SK-N-SH (cell line): ENCODE measurements around the gene CDK5RAP1. TPM values are rescaled to one million over a fixed set of nuclear protein-coding genes. Genes with fewer than 3 reads are reported as not detected.

Source experiments
- CTCF ChIA-PET: fragments of 300-600, 350-600 bp; formaldehyde crosslinking; extraction: SDS; loops from one replicate; lab custom pipeline; 2021; lab: Yijun Ruan, JAX
- POLR2A ChIA-PET: fragments of 350-600 bp; sonication (Branson Sonifier 250); formaldehyde crosslinking; extraction: SDS; loops from one replicate; lab custom pipeline; 2020; ENCODE audit warnings: antibody characterized with exemption, inconsistent platforms; lab: Yijun Ruan, JAX
- DNase-seq: peaks from one replicate; pipeline ENCODE4 v3.0.0; 2012
- H2AFZ ChIP-seq: fragments of 200-600 bp; sonication (generic); 2 replicates; pipeline ENCODE4 v1.8.1; 2016; ENCODE audit warnings: antibody characterized with exemption, mild to moderate bottlenecking, low read depth
- H3F3A ChIP-seq: fragments of 200-600 bp; sonication (generic); replicated peaks from 2 replicates; pipeline ENCODE3; 2016; ENCODE audit warnings: antibody characterized with exemption, mild to moderate bottlenecking; ENCODE audit not compliant: insufficient read depth
- H3K27ac ChIP-seq, 2 experiments: fragments of 200-500 bp in 1 of 2; fragments of 200-600 bp in 1 of 2; sonication (Bioruptor generic) in 1 of 2; sonication (generic), shearing (Covaris generic) in 1 of 2; 2 replicates each; pipeline versions ENCODE4 v1.5.1 to v1.6.1; 2014 to 2016; ENCODE audit warnings: low read depth in 2 of 2, inconsistent platforms in 1 of 2, low read length in 1 of 2, mild to moderate bottlenecking in 1 of 2, mixed read lengths in 1 of 2
- H3K27me3 ChIP-seq: fragments of 200-600 bp; sonication (generic), shearing (Covaris generic); 2 replicates; pipeline ENCODE4 v1.6.1; 2016; ENCODE audit warnings: mixed run types; ENCODE audit not compliant: insufficient read depth
- H3K36me3 ChIP-seq, 2 experiments: fragments of 200-500 bp in 1 of 2; fragments of 200-600 bp in 1 of 2; sonication (Bioruptor generic) in 1 of 2; sonication (generic) in 1 of 2; replicated peaks in 1 of 2; 2 replicates each; pipeline versions ENCODE3 to v1.5.1; 2014 to 2016; ENCODE audit warnings: low read length in 1 of 2, mild to moderate bottlenecking in 1 of 2; ENCODE audit not compliant: insufficient read depth in 2 of 2, control insufficient read depth in 1 of 2
- H3K4me1 ChIP-seq, 2 experiments: fragments of 200-500 bp in 1 of 2; fragments of 200-600 bp in 1 of 2; sonication (Bioruptor generic) in 1 of 2; sonication (generic), shearing (Covaris generic) in 1 of 2; 2 replicates each; pipeline versions ENCODE4 v1.5.1 to v1.6.1; 2014 to 2016; ENCODE audit warnings: low read depth in 1 of 2, low read length in 1 of 2, mixed run types in 1 of 2; ENCODE audit not compliant: insufficient read depth in 2 of 2, control insufficient read depth in 1 of 2
- H3K4me2 ChIP-seq: fragments of 200-600 bp; sonication (generic), shearing (Covaris generic); 2 replicates; pipeline ENCODE4 v1.6.1; 2017; ENCODE audit warnings: mixed run types
- H3K4me3 ChIP-seq, 2 experiments: fragments of 200-500 bp in 1 of 2; fragments of 200-600 bp in 1 of 2; sonication (Bioruptor generic) in 1 of 2; sonication (generic), shearing (Covaris generic) in 1 of 2; 2 replicates each; pipeline versions ENCODE4 v1.5.1 to v1.8.1; 2014 to 2016; ENCODE audit warnings: low read depth in 2 of 2, inconsistent platforms in 1 of 2, low read length in 1 of 2, mild to moderate bottlenecking in 1 of 2, mixed read lengths in 1 of 2, moderate library complexity in 1 of 2
- H3K79me2 ChIP-seq: fragments of 200-600 bp; sonication (generic); 2 replicates; pipeline ENCODE4 v1.8.1; 2017; ENCODE audit warnings: mild to moderate bottlenecking; ENCODE audit not compliant: insufficient read depth
- H3K9ac ChIP-seq: fragments of 200-600 bp; sonication (generic); 2 replicates; pipeline ENCODE4 v1.6.1; 2017; ENCODE audit warnings: mixed run types
- H3K9me2 ChIP-seq: fragments of 200-600 bp; sonication (generic); 2 replicates; pipeline ENCODE4 v1.6.1; 2017; ENCODE audit warnings: mixed run types
- H3K9me3 ChIP-seq: fragments of 200-600 bp; sonication (generic); 2 replicates; pipeline ENCODE4 v1.6.1; 2017; ENCODE audit warnings: mixed run types, mild to moderate bottlenecking, moderate library complexity
- H4K20me1 ChIP-seq: fragments of 200-600 bp; sonication (generic); 2 replicates; pipeline ENCODE4 v1.6.1; 2017; ENCODE audit warnings: mild to moderate bottlenecking, mixed run types; ENCODE audit not compliant: insufficient read depth
- CHD2 ChIP-seq: fragments of 150-350 bp; IDR thresholded peaks from 2 replicates; pipeline ENCODE4 v1.6.1; 2018; ENCODE audit warnings: low read length; ENCODE audit not compliant: partially characterized antibody
- ELF1 ChIP-seq: IDR thresholded peaks from 2 replicates; pipeline ENCODE4 v1.4.0; 2012
- GABPA ChIP-seq: IDR thresholded peaks from 2 replicates; pipeline ENCODE4 v1.4.0; 2012; ENCODE audit warnings: low read depth, mild to moderate bottlenecking
- MXI1 ChIP-seq: IDR thresholded peaks from 2 replicates; pipeline ENCODE4 v1.6.1; 2012; ENCODE audit warnings: mild to moderate bottlenecking, low read depth, low read length, improper control_type of control experiment
- NFIC ChIP-seq: IDR thresholded peaks from 2 replicates; pipeline ENCODE4 v1.4.0; 2012; ENCODE audit warnings: borderline replicate concordance
- NRF1 ChIP-seq: IDR thresholded peaks from 2 replicates; pipeline ENCODE4 v1.6.1; 2012; ENCODE audit warnings: low read depth, mild to moderate bottlenecking, low read length
- RAD21 ChIP-seq: IDR thresholded peaks from 2 replicates; pipeline ENCODE4 v1.6.1; 2012; ENCODE audit warnings: mild to moderate bottlenecking, low read length
- SMC3 ChIP-seq: IDR thresholded peaks from 2 replicates; pipeline ENCODE4 v1.6.1; 2012; ENCODE audit warnings: low read depth, low read length, improper control_type of control experiment
- TCF12 ChIP-seq: IDR thresholded peaks from 2 replicates; pipeline ENCODE4 v1.4.0; 2012
- TEAD4 ChIP-seq: IDR thresholded peaks from 2 replicates; pipeline ENCODE4 v1.4.0; 2012; ENCODE audit warnings: mild to moderate bottlenecking, borderline replicate concordance; ENCODE audit not compliant: insufficient read depth
- WGBS: methylation state at CpG from one replicate; pipeline ENCODE4 v1.1.6; 2017; ENCODE audit warnings: low lambda C conversion rate; 5-methylcytosine and 5-hydroxymethylcytosine counted together
- polyA plus RNA-seq, 3 experiments: library from polyadenylated mRNA; depleted of rRNA; stranded (reverse); fragments of >200 nt; gene quantifications; 2 replicates each; pipeline ENCODE4 v1.2.3, GENCODE V29; 2012
- TF ChIP-seq, protein P1 (sequence below): IDR thresholded peaks from 2 replicates; pipeline ENCODE4 v1.4.0; 2012; ENCODE audit warnings: low read depth
- TF ChIP-seq, protein P2 (sequence below): IDR thresholded peaks from 2 replicates; pipeline ENCODE4 v1.4.0; 2012; ENCODE audit warnings: low read depth, borderline replicate concordance

CDK5RAP1 gene
- polyA plus RNA-seq, 1 of the 3 experiments (the other 2 are of a cell fraction), result 30.5 TPM

DNA sequence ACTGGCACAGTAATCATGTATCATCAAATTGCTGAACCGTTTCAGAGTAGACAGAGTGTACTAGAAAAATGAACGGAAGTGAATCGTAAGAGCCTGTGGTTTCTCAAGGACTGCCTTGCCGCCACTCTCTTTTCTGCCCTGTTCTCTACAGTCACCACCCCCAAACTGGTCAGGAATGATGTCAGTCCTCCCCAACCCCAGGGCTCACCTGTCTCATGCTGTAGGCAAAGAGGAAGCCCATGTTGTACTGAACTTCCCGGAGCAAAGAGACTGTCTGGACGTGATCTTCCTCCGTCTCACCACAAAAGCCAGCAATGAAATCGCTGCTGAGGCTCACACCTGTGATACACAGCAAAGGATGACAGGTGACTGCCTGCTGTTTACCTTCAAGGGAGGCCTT is 31.0 kb downstream of the CDK5RAP1 start:
- H3K27ac ChIP-seq, result no peak overlapping the region
- ChIA-PET POLR2A (no interaction called here), CTCF (no interaction called here)
- no peak overlapping the region for H3K4me2 ChIP-seq
- H3K9ac ChIP-seq, result no peak overlapping the region
- TF ChIP-seq NFIC, result no peak
- no peak for TF ChIP-seq GABPA
- TF ChIP-seq, protein P1, sequence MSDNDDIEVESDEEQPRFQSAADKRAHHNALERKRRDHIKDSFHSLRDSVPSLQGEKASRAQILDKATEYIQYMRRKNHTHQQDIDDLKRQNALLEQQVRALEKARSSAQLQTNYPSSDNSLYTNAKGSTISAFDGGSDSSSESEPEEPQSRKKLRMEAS, result no peak
- TF ChIP-seq CHD2, result no peak
- TF ChIP-seq MXI1, result no peak
- no peak for TF ChIP-seq TEAD4
- no peak for TF ChIP-seq SMC3
- TF ChIP-seq, protein P2, sequence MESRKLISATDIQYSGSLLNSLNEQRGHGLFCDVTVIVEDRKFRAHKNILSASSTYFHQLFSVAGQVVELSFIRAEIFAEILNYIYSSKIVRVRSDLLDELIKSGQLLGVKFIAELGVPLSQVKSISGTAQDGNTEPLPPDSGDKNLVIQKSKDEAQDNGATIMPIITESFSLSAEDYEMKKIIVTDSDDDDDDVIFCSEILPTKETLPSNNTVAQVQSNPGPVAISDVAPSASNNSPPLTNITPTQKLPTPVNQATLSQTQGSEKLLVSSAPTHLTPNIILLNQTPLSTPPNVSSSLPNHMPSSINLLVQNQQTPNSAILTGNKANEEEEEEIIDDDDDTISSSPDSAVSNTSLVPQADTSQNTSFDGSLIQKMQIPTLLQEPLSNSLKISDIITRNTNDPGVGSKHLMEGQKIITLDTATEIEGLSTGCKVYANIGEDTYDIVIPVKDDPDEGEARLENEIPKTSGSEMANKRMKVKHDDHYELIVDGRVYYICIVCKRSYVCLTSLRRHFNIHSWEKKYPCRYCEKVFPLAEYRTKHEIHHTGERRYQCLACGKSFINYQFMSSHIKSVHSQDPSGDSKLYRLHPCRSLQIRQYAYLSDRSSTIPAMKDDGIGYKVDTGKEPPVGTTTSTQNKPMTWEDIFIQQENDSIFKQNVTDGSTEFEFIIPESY, result no peak
- no peak for TF ChIP-seq ELF1
- no peak for TF ChIP-seq NRF1
- no peak for TF ChIP-seq RAD21
- no peaks in the 10 kb centered on the region for H3K27me3 ChIP-seq
- H3K79me2 ChIP-seq, result no peaks in the 10 kb centered on the region; the same call in 1 of the 2 replicates
- 95% methylated on average over 8 of the region's 8 CpGs for WGBS
- H3F3A ChIP-seq, result peaks cover 12% of the 10 kb centered on the region
- H3K9me2 ChIP-seq, result no peaks in the 10 kb centered on the region
- H2AFZ ChIP-seq, result no peak overlapping the region
- H3K36me3 ChIP-seq, result peaks cover 29 to 53% of the 10 kb centered on the region in 2 experiments
- no peak overlapping the region for H3K4me3 ChIP-seq
- H4K20me1 ChIP-seq, result no peaks in the 10 kb centered on the region
- no peaks in the 10 kb centered on the region for H3K9me3 ChIP-seq
- DNase-seq, result no peak
- H3K4me1 ChIP-seq, result no peaks in the 10 kb centered on the region; a peak in 1 of 4 replicates

DNA sequence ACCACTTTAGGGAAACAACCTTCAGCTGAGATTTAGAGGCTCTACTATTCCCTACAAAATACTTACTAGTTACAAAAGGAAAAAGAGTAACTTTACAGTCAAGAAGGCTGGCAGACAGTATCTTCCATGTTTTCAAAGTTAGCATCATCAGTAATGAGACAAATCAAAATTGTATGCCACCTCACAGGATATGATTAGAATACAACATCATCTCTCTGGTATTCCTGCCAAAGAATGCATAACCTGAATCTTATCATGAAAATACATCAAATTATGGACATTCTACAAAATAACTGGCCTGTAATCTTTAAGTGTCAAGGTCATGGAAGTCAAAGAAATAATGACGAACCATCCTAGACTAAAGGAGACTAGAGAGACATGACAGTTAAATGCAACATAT is 38.4 kb downstream of the CDK5RAP1 start:
- ChIA-PET CTCF (no interaction called here), POLR2A (no interaction called here)
- Histone ChIP-seq H3K27me3 (no peaks in the 10 kb centered on the region), H3K9me3 (no peaks in the 10 kb centered on the region), H3K27ac (peak overlapping the region in 1 of 2 experiments; percentile 49; a peak in 2 of 4 replicates), H3K79me2 (no peaks in the 10 kb centered on the region), H3K9me2 (no peaks in the 10 kb centered on the region), H3K4me3 (no peak overlapping the region), H3K9ac (no peak overlapping the region), H4K20me1 (no peaks in the 10 kb centered on the region), H2AFZ (no peak overlapping the region), H3F3A (peaks cover 5% of the 10 kb centered on the region), H3K36me3 (peaks cover 43 to 56% of the 10 kb centered on the region in 2 experiments), H3K4me1 (peaks cover 0 to 10% of the 10 kb centered on the region in 2 experiments; a peak in 2 of 4 replicates), H3K4me2 (no peak overlapping the region)
- DNase-seq, result no peak
- 14% methylated on average over 1 of the region's 1 CpG for WGBS
- TF ChIP-seq TCF12 (0 out of 2 replicates have a peak, but pooled peaks have one; percentile 6), CHD2 (no peak)
